ENCODE results near the gene ARID1B.

The ARID1B gene

DNA sequence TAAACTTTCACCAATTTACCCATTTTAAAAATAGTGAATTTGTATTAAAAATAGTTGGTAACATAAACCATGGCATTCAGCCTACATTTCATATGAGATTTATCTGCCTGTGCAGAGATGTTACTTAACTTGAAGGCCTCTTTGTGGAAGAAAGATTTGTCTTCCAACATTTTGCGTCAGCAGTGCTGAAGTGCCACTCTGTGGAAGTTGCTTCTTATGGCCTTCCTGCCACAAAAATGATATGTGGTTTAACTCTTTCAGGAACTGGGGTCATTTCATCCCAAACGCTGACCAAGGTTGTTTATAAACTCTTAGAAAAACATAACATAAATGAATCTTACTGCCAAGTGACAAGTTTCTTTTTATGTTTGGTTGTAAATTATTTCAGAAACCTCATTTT lies 246.8 kb downstream of the ARID1B start:
- peaks cover 18% of the 10 kb centered on the region for H3K4me1 ChIP-seq (ENCODE audit: control insufficient read depth, low read depth, low read length)
- H3K27me3 ChIP-seq (ENCODE audit: control insufficient read depth, insufficient read depth, low read length) = no peaks in the 10 kb centered on the region
- H3K36me3 ChIP-seq (ENCODE audit: control insufficient read depth, low read depth, low read length) = no peaks in the 10 kb centered on the region
- H3K9ac ChIP-seq (ENCODE audit: low read length) = no peak overlapping the region
- no peak overlapping the region for H3K27ac ChIP-seq (ENCODE audit: low read length)
- no peaks in the 10 kb centered on the region for H3K9me3 ChIP-seq (ENCODE audit: control insufficient read depth, low read depth, low read length)
- no peak overlapping the region for H3K4me3 ChIP-seq (ENCODE audit: low read length)

DNA sequence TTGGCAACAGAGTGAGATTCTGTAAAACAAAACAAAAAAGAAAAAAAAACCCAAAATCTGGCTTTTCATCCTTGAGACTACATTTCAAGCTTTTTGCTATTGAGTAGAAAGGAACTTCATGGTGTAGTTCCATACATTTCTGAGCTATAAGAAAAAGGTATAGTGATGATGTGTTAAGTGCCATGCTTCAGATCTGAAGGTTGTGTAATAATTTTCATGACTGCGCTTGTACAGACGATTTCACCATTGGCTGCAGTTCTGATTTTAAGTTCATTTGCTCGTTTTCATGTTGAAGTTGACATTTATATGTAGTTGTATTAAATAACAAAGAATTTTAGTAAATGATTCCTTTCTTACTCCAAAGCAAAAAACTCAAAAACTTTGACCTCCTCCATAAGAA lies 247.6 kb downstream of the ARID1B start:
- Histone ChIP-seq H3K4me3 (ENCODE audit: low read length) (no peak overlapping the region), H3K27ac (ENCODE audit: low read length) (no peak overlapping the region), H3K9ac (ENCODE audit: low read length) (no peak overlapping the region), H3K27me3 (ENCODE audit: control insufficient read depth, insufficient read depth, low read length) (no peaks in the 10 kb centered on the region), H3K9me3 (ENCODE audit: control insufficient read depth, low read depth, low read length) (no peaks in the 10 kb centered on the region), H3K36me3 (ENCODE audit: control insufficient read depth, low read depth, low read length) (no peaks in the 10 kb centered on the region), H3K4me1 (ENCODE audit: control insufficient read depth, low read depth, low read length) (peaks cover 10% of the 10 kb centered on the region)

DNA sequence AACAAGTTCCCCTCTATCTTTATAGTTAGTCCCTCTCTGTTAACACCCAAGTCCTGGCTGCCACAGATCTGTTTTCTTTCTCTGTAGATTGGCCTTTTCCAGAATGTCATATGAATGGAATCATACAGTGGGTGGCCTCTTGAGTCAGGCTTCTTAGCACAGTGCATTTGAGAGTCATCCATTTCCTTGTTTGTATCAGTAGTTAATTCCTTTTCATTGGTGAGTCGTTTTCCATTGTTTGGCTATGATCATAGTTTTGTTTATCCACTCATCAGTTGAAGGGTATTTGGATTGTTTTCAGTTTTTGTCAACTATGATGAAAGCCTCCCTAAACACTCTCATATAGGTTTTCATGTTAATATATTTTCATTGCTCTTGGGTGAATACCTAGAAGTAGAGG lies 248.3 kb downstream of the ARID1B start:
- Histone ChIP-seq H3K27me3 (ENCODE audit: control insufficient read depth, insufficient read depth, low read length) (no peaks in the 10 kb centered on the region), H3K4me3 (ENCODE audit: low read length) (no peak overlapping the region), H3K9ac (ENCODE audit: low read length) (no peak overlapping the region), H3K27ac (ENCODE audit: low read length) (no peak overlapping the region), H3K36me3 (ENCODE audit: control insufficient read depth, low read depth, low read length) (no peaks in the 10 kb centered on the region), H3K4me1 (ENCODE audit: control insufficient read depth, low read depth, low read length) (peaks cover 7% of the 10 kb centered on the region), H3K9me3 (ENCODE audit: control insufficient read depth, low read depth, low read length) (no peaks in the 10 kb centered on the region)

DNA sequence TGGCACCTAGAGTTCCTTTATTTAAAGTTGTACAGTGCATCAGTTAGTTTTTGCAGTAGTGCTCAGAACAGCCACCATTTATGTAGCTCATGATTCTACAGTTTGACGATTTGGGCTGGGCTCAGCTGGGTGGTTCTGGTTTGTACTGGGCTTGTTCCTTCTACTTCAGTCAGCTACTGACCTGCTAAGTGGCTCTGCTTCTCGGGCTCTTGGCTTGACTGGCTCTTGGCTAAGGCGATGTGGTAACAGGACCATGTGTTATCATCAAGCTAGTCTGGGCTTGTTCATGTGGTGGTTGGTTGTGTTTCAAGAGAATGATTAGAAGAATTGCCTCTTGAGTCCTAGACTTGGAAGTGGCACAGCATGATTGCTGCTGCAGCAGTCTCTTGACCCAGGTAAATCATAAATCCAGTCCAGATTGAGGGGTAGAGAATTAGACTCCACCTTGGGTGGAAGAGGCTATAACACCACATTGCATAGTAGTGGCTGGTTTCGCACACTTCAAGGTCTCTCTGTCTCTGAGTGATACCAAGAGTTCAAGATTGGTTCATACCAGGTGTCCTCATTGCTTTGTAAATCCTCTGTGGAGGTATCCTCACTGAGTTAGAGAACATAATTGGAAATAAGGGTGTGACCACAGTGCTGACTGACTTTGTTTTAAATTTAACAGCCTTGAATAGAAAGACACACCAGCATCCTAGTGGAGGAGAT lies 253.0 kb downstream of the ARID1B start:
- no peaks in the 10 kb centered on the region for H3K9me3 ChIP-seq (ENCODE audit: control insufficient read depth, low read depth, low read length)
- H3K27ac ChIP-seq (ENCODE audit: low read length) = no peak overlapping the region
- no peak overlapping the region for H3K9ac ChIP-seq (ENCODE audit: low read length)
- H3K27me3 ChIP-seq (ENCODE audit: control insufficient read depth, insufficient read depth, low read length) = no peaks in the 10 kb centered on the region
- H3K4me3 ChIP-seq (ENCODE audit: low read length) = no peak overlapping the region
- H3K36me3 ChIP-seq (ENCODE audit: control insufficient read depth, low read depth, low read length) = no peaks in the 10 kb centered on the region
- H3K4me1 ChIP-seq (ENCODE audit: control insufficient read depth, low read depth, low read length) = peaks cover 15% of the 10 kb centered on the region

DNA sequence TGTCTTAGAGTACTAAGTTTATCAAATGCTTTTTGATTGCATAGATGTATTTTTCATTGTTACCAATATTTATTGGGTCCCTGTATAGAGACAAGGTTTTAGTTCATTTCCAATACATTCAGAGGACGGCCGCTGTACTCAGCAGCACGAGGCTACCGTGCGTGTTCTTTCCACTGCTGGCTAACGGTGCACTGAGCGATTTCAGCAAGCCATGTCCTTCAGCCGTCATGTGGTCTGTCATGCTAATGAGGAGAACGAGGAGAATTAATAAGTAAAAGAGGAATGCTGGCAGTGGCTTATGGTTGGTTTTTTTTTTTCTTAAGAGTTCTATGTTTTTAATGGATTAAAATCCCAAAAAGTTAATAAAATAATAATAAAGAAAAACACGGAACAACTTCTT lies 253.6 kb downstream of the ARID1B start:
- H3K36me3 ChIP-seq (ENCODE audit: control insufficient read depth, low read depth, low read length) = no peaks in the 10 kb centered on the region
- no peak overlapping the region for H3K4me3 ChIP-seq (ENCODE audit: low read length)
- no peaks in the 10 kb centered on the region for H3K27me3 ChIP-seq (ENCODE audit: control insufficient read depth, insufficient read depth, low read length)
- H3K27ac ChIP-seq (ENCODE audit: low read length) = no peak overlapping the region
- no peak overlapping the region for H3K9ac ChIP-seq (ENCODE audit: low read length)
- no peaks in the 10 kb centered on the region for H3K9me3 ChIP-seq (ENCODE audit: control insufficient read depth, low read depth, low read length)
- peaks cover 15% of the 10 kb centered on the region for H3K4me1 ChIP-seq (ENCODE audit: control insufficient read depth, low read depth, low read length)

DNA sequence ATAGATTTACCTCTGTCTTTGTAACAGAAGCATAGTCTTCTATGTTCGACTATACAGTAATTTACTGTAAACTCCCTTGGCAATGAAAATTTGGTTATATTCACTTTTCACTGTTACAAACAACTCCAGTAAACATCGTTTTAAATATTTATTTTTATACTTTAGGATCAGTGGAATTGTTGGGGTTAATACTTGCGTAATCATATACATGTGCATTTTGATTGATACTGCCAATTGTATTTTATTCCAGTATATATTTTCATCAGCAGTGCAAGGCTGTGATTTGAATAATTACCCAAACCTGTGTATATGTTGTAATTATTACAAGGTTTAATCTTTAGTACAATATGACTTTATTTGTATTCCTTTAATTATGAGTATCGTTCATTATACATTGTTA lies 255.7 kb downstream of the ARID1B start:
- no peak overlapping the region for H3K9ac ChIP-seq (ENCODE audit: low read length)
- H3K27ac ChIP-seq (ENCODE audit: low read length) = no peak overlapping the region

DNA sequence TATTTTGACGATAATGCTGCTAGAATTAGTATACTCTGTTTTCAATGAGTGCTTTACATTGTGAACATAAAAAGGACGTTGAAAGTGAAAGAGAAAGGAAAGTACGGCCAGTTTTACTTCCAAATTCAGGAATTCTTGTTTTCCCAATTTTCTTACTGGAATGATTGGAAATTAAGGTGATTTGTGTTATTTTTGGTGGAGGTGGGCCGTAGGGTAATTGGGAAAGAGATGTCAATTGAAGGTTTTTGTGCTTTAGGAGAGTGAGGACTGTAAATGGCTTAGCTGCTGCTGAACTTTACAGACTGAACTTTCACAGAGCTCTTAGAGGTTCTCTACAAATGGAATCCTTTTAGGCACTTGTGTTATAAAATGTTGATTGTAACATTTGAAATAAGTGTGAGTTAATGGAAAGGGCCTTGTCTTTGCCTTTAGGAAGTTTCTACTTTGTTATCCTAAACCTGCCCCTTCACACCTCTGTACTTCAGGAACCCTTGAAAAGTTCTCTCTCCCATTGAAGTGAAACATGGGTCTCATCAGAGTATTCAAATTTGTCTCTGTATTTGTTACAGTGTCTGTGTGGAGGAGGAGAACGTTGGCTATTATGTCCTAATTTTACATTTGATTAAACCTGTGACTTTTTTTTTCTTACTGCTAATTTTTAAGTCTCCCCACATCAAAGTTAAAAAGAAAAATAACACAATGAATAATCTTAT lies 256.4 kb downstream of the ARID1B start:
- Histone ChIP-seq H3K9ac (ENCODE audit: low read length) (no peak overlapping the region), H3K36me3 (ENCODE audit: control insufficient read depth, low read depth, low read length) (no peaks in the 10 kb centered on the region), H3K9me3 (ENCODE audit: control insufficient read depth, low read depth, low read length) (no peaks in the 10 kb centered on the region), H3K4me1 (ENCODE audit: control insufficient read depth, low read depth, low read length) (peaks cover 30% of the 10 kb centered on the region), H3K4me3 (ENCODE audit: low read length) (no peak overlapping the region), H3K27me3 (ENCODE audit: control insufficient read depth, insufficient read depth, low read length) (no peaks in the 10 kb centered on the region), H3K27ac (ENCODE audit: low read length) (no peak overlapping the region)

More for the DNA sequence above, 255.7 kb downstream of the ARID1B start:
- H3K9me3 ChIP-seq (ENCODE audit: control insufficient read depth, low read depth, low read length) = no peaks in the 10 kb centered on the region
- no peaks in the 10 kb centered on the region for H3K27me3 ChIP-seq (ENCODE audit: control insufficient read depth, insufficient read depth, low read length)
- peaks cover 30% of the 10 kb centered on the region for H3K4me1 ChIP-seq (ENCODE audit: control insufficient read depth, low read depth, low read length)
- H3K4me3 ChIP-seq (ENCODE audit: low read length) = no peak overlapping the region
- H3K36me3 ChIP-seq (ENCODE audit: control insufficient read depth, low read depth, low read length) = no peaks in the 10 kb centered on the region

DNA sequence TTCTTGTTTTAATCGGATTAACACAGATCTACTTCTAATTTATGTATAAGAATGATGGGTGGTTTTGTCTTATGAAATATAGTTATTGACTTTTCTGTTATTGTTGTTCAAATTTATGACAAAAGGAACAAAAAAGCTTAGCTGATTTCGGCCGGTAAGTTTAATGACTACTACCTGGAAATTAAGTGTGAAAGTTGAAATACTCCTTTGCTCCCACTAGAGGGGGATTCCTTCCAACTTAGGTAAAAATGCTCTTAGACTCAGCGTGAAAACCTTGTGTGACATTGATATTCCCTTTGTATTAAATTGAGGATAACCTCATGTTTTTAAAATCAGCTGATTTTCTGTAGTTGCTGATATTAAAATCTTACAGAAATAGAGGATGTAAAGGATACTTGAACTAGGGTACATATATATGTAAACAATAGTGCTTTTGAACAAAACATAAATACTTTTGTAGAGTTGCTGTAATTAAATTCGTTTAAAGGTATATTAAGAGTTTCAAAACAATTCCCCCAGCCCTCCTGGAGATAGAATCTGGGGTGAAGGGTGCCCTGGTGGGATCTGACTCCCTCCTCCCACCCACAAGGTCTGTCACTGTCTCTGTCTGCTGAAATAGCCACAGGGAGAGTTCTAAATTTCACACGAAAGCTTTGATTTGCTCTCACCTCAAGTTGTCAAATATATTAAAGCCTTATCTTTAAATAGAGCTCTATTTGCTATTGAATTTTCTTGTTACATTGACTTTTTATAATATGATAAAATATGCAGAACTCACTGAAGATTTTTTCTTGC lies 257.5 kb downstream of the ARID1B start:
- H3K27me3 ChIP-seq (ENCODE audit: control insufficient read depth, insufficient read depth, low read length) = no peaks in the 10 kb centered on the region
- no peaks in the 10 kb centered on the region for H3K36me3 ChIP-seq (ENCODE audit: control insufficient read depth, low read depth, low read length)
- peak overlapping the region; percentile 9 for H3K9ac ChIP-seq (ENCODE audit: low read length)
- no peaks in the 10 kb centered on the region for H3K9me3 ChIP-seq (ENCODE audit: control insufficient read depth, low read depth, low read length)
- H3K4me1 ChIP-seq (ENCODE audit: control insufficient read depth, low read depth, low read length) = peaks cover 30% of the 10 kb centered on the region
- no peak overlapping the region for H3K4me3 ChIP-seq (ENCODE audit: low read length)
- H3K27ac ChIP-seq (ENCODE audit: low read length) = no peak overlapping the region

DNA sequence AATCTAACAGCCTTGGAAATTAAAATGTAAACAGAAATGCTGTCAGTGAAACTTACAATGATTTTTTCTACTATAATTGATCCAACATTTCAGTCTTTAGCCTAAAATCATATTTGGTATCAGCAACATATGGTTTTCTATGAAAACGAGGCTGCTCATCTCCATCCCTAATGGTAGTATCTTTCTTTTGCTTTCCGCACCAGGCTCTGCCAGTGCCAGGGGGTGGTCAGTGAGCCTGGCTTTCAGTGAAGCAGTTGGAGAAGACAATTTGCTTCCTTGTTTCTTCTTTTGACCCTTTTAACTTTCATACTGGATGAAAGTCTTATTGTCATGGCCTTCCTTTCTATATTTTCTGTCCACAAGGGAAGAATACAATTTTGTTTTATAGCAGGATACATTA lies 258.4 kb downstream of the ARID1B start:
- peaks cover 30% of the 10 kb centered on the region for H3K4me1 ChIP-seq (ENCODE audit: control insufficient read depth, low read depth, low read length)
- H3K27me3 ChIP-seq (ENCODE audit: control insufficient read depth, insufficient read depth, low read length) = no peaks in the 10 kb centered on the region
- no peak overlapping the region for H3K4me3 ChIP-seq (ENCODE audit: low read length)
- no peak overlapping the region for H3K27ac ChIP-seq (ENCODE audit: low read length)
- no peak overlapping the region for H3K9ac ChIP-seq (ENCODE audit: low read length)
- H3K36me3 ChIP-seq (ENCODE audit: control insufficient read depth, low read depth, low read length) = no peaks in the 10 kb centered on the region
- no peaks in the 10 kb centered on the region for H3K9me3 ChIP-seq (ENCODE audit: control insufficient read depth, low read depth, low read length)

DNA sequence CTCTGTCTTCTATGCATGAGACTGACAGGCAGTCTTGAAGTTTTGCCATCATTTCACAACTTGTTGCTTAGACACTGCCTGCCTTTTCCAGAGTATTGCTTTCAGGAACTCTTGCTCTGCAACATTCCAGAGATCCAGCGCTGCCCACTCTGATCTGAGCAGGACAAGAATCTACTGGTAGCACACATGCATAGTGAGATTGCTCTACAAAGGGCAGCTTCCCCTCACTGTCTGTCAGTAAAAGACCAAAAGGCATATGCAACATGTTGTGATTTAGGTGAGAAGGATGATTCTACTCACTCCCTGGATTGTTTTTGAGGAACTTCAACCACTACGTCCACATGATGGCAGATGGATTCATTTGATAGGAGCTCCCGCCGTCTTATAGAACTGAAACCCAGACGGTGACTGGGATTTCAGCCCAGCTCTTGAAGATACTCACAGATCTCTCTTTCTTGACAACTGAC lies 259.1 kb downstream of the ARID1B start:
- H3K4me1 ChIP-seq (ENCODE audit: control insufficient read depth, low read depth, low read length) = peaks cover 30% of the 10 kb centered on the region
- no peaks in the 10 kb centered on the region for H3K27me3 ChIP-seq (ENCODE audit: control insufficient read depth, insufficient read depth, low read length)
- H3K9me3 ChIP-seq (ENCODE audit: control insufficient read depth, low read depth, low read length) = no peaks in the 10 kb centered on the region
- H3K9ac ChIP-seq (ENCODE audit: low read length) = no peak overlapping the region
- no peaks in the 10 kb centered on the region for H3K36me3 ChIP-seq (ENCODE audit: control insufficient read depth, low read depth, low read length)
- no peak overlapping the region for H3K27ac ChIP-seq (ENCODE audit: low read length)
- no peak overlapping the region for H3K4me3 ChIP-seq (ENCODE audit: low read length)

DNA sequence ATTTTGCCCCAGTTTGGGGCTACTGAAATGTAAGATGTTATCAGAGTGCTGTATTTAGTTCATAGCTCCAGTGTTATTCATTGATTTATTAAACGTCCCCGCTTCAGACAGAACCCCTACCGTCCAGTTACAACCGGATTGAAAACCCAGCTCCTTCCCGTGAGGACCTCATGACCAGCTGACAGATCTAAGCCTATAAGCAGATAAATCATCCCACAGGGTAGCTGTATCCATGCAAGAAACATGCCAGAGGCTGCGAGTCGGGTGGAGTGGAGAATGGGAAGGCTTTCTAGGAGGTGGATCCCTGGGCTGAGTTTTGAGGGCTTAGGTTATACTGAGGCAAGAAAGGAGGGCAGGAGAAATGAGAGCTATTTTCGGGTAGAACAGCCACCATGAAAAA lies 260.0 kb downstream of the ARID1B start:
- H3K9me3 ChIP-seq (ENCODE audit: control insufficient read depth, low read depth, low read length) = no peaks in the 10 kb centered on the region
- no peaks in the 10 kb centered on the region for H3K27me3 ChIP-seq (ENCODE audit: control insufficient read depth, insufficient read depth, low read length)
- H3K4me1 ChIP-seq (ENCODE audit: control insufficient read depth, low read depth, low read length) = peaks cover 30% of the 10 kb centered on the region
- no peak overlapping the region for H3K27ac ChIP-seq (ENCODE audit: low read length)
- H3K4me3 ChIP-seq (ENCODE audit: low read length) = no peak overlapping the region
- no peaks in the 10 kb centered on the region for H3K36me3 ChIP-seq (ENCODE audit: control insufficient read depth, low read depth, low read length)
- no peak overlapping the region for H3K9ac ChIP-seq (ENCODE audit: low read length)
